Gastroesophageal sphincter (tissue), 4 donors: ENCODE results near the gene SH2D5. TPM values are rescaled to one million over a fixed set of nuclear protein-coding genes. Genes with fewer than 3 reads are reported as not detected.
A peak's percentile ranks its signal among the peaks of the same experiment; 100 is the strongest.
"Not testable (repeated sequence)": the region's sequence is repeated elsewhere in the genome, so short reads cannot be mapped to it uniquely, and the experiment has no call there.

ENCODE experiments used
- ATAC-seq: fragments of 150-250 bp; one replicate; pipeline ENCODE4 v1.9.1; 2016; ENCODE audit warnings: mild to moderate bottlenecking, moderate library complexity
- H3K27ac ChIP-seq, 4 donors: fragments of 200-600 bp; sonication (generic) in 3 of 4; 1 replicate in 3 of 4; 2 replicates in 1 of 4; pipeline ENCODE4 v1.5.1; 2016 to 2019
- H3K27me3 ChIP-seq: fragments of 200-600 bp; sonication (generic); one replicate; pipeline ENCODE4 v1.5.1; 2019
- H3K36me3 ChIP-seq, 2 donors: fragments of 200-600 bp; sonication (generic); one replicate each; pipeline ENCODE4 v1.5.1; 2019; ENCODE audit warnings: control low read depth in 1 of 2
- H3K4me1 ChIP-seq, 3 donors: fragments of 200-600 bp; sonication (generic); 1 replicate in 2 of 3; 2 replicates in 1 of 3; pipeline ENCODE4 v1.5.1; 2016 to 2019; ENCODE audit warnings: control low read depth in 2 of 3
- H3K4me3 ChIP-seq, 2 donors: fragments of 200-600 bp; sonication (generic); one replicate each; pipeline ENCODE4 v1.5.1; 2019; ENCODE audit warnings: mild to moderate bottlenecking in 1 of 2, moderate library complexity in 1 of 2
- H3K9me3 ChIP-seq, 3 donors: fragments of 200-600 bp; sonication (generic); one replicate each; pipeline ENCODE4 v1.5.1; 2017 to 2019; ENCODE audit warnings: control low read depth in 2 of 3
- EP300 ChIP-seq: sonication (generic); formaldehyde crosslinking; IDR thresholded peaks from one replicate; pipeline ENCODE4 v1.6.1; 2017; ENCODE audit warnings: antibody characterized with exemption, mild to moderate bottlenecking
- POLR2A ChIP-seq, 2 donors: fragments of 450-650 bp; IDR thresholded peaks; one replicate each; pipeline ENCODE4 v1.6.1; 2017; ENCODE audit warnings: antibody characterized with exemption in 2 of 2, mild to moderate bottlenecking in 2 of 2, moderate library complexity in 1 of 2
- POLR2AphosphoS5 ChIP-seq: sonication (generic); formaldehyde crosslinking; IDR thresholded peaks from one replicate; pipeline ENCODE4 v1.6.1; 2017; ENCODE audit warnings: antibody characterized with exemption
- WGBS, 2 donors: methylation state at CpG; one replicate each; pipeline ENCODE4 v1.1.5; 2018; ENCODE audit warnings: low coverage in 1 of 2; 5-methylcytosine and 5-hydroxymethylcytosine counted together
- total RNA-seq, 4 donors: library from RNA; depleted of rRNA; stranded (reverse); fragments of >200 nt; gene quantifications; one replicate each; pipeline ENCODE4 v1.1.0, GENCODE V29; 2016
- TF ChIP-seq, protein P1 (sequence below), 4 experiments: fragments of 200-600 bp in 2 of 4; fragments of 450-650 bp in 2 of 4; sonication (generic) in 1 of 4; IDR thresholded peaks; one replicate each; pipeline ENCODE4 v1.5.1; 2017 to 2019; ENCODE audit warnings: antibody characterized with exemption in 4 of 4, mild to moderate bottlenecking in 2 of 4, moderate library complexity in 2 of 4

Gene SH2D5
- total RNA-seq, 4 donors from 2014 or later = 0.47 to 6.9 (median 1.1) TPM

DNA sequence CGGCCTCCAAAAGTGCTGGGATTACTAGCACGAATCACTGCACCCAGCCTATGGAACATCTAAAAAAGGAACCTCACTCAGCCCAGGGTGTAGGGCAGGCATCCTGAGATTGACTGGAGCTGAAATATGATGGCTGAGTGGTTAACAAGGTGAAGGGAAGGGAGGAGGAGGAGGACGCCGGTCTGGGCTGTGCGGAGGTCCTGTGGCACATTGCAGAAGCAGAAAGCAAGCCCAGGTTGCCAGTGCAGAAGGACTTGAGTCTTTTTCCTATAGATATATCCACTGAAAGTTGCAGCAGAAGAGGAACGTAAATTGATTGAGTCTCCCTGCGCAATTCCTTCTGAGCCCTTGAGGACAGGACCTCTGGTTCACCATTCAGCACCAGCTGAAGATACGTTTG is 13.2 kb downstream of the SH2D5 start:
- TF ChIP-seq, protein P1, sequence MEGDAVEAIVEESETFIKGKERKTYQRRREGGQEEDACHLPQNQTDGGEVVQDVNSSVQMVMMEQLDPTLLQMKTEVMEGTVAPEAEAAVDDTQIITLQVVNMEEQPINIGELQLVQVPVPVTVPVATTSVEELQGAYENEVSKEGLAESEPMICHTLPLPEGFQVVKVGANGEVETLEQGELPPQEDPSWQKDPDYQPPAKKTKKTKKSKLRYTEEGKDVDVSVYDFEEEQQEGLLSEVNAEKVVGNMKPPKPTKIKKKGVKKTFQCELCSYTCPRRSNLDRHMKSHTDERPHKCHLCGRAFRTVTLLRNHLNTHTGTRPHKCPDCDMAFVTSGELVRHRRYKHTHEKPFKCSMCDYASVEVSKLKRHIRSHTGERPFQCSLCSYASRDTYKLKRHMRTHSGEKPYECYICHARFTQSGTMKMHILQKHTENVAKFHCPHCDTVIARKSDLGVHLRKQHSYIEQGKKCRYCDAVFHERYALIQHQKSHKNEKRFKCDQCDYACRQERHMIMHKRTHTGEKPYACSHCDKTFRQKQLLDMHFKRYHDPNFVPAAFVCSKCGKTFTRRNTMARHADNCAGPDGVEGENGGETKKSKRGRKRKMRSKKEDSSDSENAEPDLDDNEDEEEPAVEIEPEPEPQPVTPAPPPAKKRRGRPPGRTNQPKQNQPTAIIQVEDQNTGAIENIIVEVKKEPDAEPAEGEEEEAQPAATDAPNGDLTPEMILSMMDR (IDR thresholded peaks at IDR 0.05) = no peak
- no peak for TF ChIP-seq POLR2AphosphoS5
- TF ChIP-seq EP300 = no peak
- TF ChIP-seq POLR2A (IDR thresholded peaks at IDR 0.05) = no peak
- Histone ChIP-seq H3K4me3 (no peak overlapping the region), H3K27ac (no peak overlapping the region), H3K27me3 (peaks cover 24% of the 10 kb centered on the region), H3K36me3 (no peaks in the 10 kb centered on the region), H3K9me3 (no peaks in the 10 kb centered on the region), H3K4me1 (peaks cover 0 to 13% (median 6%) of the 10 kb centered on the region in 3 donors)
- 79 to 96% methylated on average over 3 to 6 of the region's 8 CpGs for whole genome bisulfite sequencing, 2 donors
- no peak for ATAC-seq

DNA sequence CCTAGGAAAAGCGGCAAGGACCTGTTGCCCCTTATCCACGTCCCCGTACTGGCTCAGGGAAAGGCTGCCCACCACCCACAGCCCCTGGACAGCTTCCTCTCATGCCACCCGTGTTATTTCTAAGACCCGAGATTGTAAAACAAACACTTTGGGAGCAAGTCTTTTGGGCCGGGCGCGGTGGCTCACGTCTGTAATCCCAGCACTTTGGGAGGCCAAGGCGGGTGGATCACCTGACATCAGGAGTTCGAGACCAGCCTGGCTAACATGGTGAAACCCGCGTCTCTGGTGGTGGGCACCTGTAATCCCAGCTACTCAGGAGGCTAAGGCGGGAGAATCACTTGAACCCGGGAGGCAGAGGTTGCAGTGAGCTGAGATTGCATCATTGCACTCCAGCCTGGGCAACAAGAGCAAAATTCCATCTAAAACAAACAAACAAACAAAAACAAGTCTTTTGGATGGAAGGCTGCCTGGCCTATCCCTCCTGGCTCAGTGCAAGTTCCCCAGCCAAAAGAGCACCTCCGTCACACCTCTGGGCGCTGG is 14.1 kb downstream of the SH2D5 start:
- Histone ChIP-seq H3K4me1 (peaks cover 0 to 13% (median 6%) of the 10 kb centered on the region in 3 donors), H3K27ac (peak overlapping the region in 1 of 4 donors; percentile 17), H3K4me3 (peak overlapping the region; percentile 24 to 58), H3K27me3 (peaks cover 31% of the 10 kb centered on the region)
- WGBS, 2 donors = 69 to 90% methylated on average over 2 to 6 of the region's 17 CpGs
- not testable (repeated sequence) for H3K9me3 ChIP-seq, H3K36me3 ChIP-seq, ATAC-seq

DNA sequence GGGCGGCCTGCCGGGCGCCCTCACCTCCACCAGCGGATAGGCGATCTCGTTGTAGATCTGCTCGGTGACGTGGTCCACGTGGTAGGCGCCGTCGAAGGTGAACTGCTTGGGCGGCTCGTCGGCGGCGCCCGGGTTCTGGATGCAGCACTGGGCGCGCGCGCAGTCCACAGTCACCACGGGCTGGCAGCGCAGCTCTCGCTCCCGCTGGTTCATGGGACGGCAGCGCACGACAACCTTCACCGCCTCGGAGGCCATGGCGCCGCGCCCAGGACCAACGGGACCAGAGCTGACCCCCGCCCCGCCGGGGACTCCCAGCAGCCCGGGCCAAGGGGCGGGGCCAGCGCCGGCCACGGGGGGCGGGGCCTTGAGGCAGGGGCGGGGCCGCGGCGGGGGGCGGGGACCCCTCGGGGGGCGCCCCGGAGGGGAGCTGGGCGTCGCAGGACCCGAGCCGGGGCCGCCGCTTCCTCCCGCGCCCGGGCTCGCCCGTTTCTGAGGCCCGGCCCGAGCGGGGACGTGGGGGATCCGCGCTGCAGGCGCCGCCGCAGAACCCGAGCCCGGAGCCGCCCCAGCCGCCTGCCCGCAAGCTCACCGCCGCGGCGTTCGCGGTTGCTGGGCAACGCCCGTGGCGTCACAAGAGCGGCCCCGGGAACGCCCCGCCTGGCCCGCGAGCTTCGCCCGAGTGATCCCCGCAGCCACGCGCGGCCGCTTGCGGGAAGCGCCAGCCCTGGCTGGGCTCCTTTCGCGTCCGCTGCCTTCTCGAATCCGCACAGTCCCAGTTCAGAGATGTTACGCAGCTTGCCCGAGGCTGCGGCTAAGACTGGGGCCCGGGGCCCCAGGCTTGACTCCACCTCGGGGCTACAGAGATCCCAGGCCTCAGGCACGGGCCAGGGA is 14.8 kb downstream of the SH2D5 start, which contains the start of gene KIF17:
KIF17 (minus strand) TSS at position 556 of the 891 bp plus-strand sequence; CDS start at position 255, 301 bp downstream.
- H3K9me3 ChIP-seq = no peaks in the 10 kb centered on the region
- peak within 1 kb of the TSS in 1 of 4 donors; percentile 17 for H3K27ac ChIP-seq

DNA sequence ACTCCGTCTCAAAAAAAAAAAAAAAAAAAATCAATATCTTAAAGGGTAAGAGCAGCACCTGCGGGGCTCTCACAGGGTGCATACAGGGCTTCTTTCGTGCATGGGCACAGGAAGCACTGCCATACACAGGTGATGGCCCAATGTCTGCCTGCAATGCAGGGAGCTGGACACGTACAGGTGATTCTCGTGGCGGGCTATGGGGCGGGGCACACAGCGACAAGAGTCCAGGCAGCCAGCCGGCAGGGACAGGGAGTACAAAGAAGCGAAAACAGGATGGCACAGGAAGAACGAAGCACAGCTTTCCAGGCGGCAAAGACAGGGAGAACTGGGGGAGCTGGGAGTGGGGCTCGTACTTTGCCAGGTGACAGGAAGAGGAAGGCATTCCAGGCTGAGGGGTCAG is 16.3 kb downstream of the SH2D5 start:
- TF ChIP-seq, protein P1 (IDR thresholded peaks at IDR 0.05) = no peak
- no peak for TF ChIP-seq POLR2AphosphoS5
- TF ChIP-seq POLR2A (IDR thresholded peaks at IDR 0.05) = no peak
- no peak for TF ChIP-seq EP300
- 60 to 80% methylated on average over 1 to 13 of the region's 13 CpGs for WGBS, 2 donors
- H3K4me1 ChIP-seq = peaks cover 0 to 13% (median 6%) of the 10 kb centered on the region in 3 donors
- H3K36me3 ChIP-seq = no peaks in the 10 kb centered on the region
- H3K27me3 ChIP-seq = peaks cover 47% of the 10 kb centered on the region
- no peaks in the 10 kb centered on the region for H3K9me3 ChIP-seq
- H3K27ac ChIP-seq = no peak overlapping the region
- no peak overlapping the region for H3K4me3 ChIP-seq
- ATAC-seq = no peak

More for the DNA sequence above, 14.8 kb downstream of the SH2D5 start, which contains the start of gene KIF17:
- H3K36me3 ChIP-seq = no peaks in the 10 kb centered on the region
- WGBS, 2 donors = no CpG with 5 or more reads among the region's 112 CpGs
- ATAC-seq = peak; percentile 93
- peaks cover 37% of the 10 kb centered on the region for H3K27me3 ChIP-seq
- peak within 1 kb of the TSS; percentile 24 to 58 for H3K4me3 ChIP-seq
- peaks cover 0 to 13% (median 6%) of the 10 kb centered on the region in 3 donors for H3K4me1 ChIP-seq
- no peak for TF ChIP-seq EP300
- TF ChIP-seq, protein P1 (IDR thresholded peaks at IDR 0.05) = no peak
- no peak for TF ChIP-seq POLR2AphosphoS5
- TF ChIP-seq POLR2A (IDR thresholded peaks at IDR 0.05) = no peak

DNA sequence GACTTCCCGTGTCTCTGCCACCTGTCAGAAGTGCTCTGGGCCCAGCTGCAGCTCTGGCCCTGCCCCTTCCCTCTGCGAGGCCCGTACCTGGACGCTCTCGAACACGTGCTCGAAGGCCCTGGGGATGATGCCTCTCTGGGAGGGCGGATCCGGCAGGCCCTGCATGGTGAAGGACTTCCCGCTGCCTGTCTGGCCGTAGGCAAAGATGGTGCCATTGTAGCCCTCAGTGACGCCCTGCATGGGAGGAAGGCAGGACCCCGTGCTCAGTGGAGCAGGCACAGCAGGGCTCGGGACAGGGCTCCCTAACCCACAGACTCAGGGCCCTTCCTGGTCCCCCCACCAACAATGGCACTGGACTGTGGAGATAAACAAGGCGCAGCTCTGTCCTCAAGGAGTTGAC is 17.1 kb downstream of the SH2D5 start:
- WGBS, 2 donors = 100% methylated on average over 1 of the region's 15 CpGs; no CpG with 5 or more reads in 1 of the 2 donors
- Histone ChIP-seq H3K36me3 (no peaks in the 10 kb centered on the region), H3K27me3 (peaks cover 52% of the 10 kb centered on the region), H3K9me3 (no peaks in the 10 kb centered on the region), H3K27ac (no peak overlapping the region), H3K4me1 (peaks cover 0 to 13% (median 6%) of the 10 kb centered on the region in 3 donors), H3K4me3 (no peak overlapping the region)
- TF ChIP-seq, protein P1 (IDR thresholded peaks at IDR 0.05) = no peak
- no peak for TF ChIP-seq POLR2A (IDR thresholded peaks at IDR 0.05)
- TF ChIP-seq POLR2AphosphoS5 = no peak
- no peak for TF ChIP-seq EP300
- ATAC-seq = no peak
